Activated naive CD4-positive, alpha-beta T cell treated with anti-CD3 and anti-CD28 coated beads, Interleukin-2, amount 50 U/mL, for 16 hours (primary cell): ENCODE data around the gene TNS2.

Source experiments
- DNase-seq: peaks from one replicate; pipeline ENCODE4 v3.0.0-alpha.2; 2020

Gene TNS2

GRCh38 chr12:53113951-53114350 is 64.1 kb downstream of the TNS2 start:
- no peak for DNase-seq
